HG03432 (cell line): ENCODE measurements around the gene CDH8.
"Not testable (repeated sequence)": the region's sequence is repeated elsewhere in the genome, so short reads cannot be mapped to it uniquely, and the experiment has no call there.

ENCODE experiments used
- ATAC-seq: cut with Tn5 transposase; IDR thresholded peaks from one replicate; pipeline ENCODE4 v1.9.1; 2021; ENCODE audit warnings: mild to moderate bottlenecking, moderate library complexity; ENCODE audit not compliant: unreplicated experiment

CDH8 gene

GRCh38 chr16:61871837-61872777, 164.1 kb downstream of the CDH8 start:
- ATAC-seq = no peak

GRCh38 chr16:61862221-61863155, 173.8 kb downstream of the CDH8 start:
- no peak for ATAC-seq

GRCh38 chr16:61858988-61859387, 177.2 kb downstream of the CDH8 start:
- ATAC-seq = no peak

- ATAC-seq = no peak
Measured at GRCh38 chr16:61842666-61843065, 193.6 kb downstream of the CDH8 start.

GRCh38 chr16:61836804-61837393, 199.3 kb downstream of the CDH8 start:
- ATAC-seq = no peak

- ATAC-seq = no peak
Measured at GRCh38 chr16:61834082-61834481, 202.2 kb downstream of the CDH8 start.

GRCh38 chr16:61831351-61831917, 204.8 kb downstream of the CDH8 start:
- ATAC-seq = no peak

- ATAC-seq = no peak
Measured at GRCh38 chr16:61829631-61830030, 206.6 kb downstream of the CDH8 start.

GRCh38 chr16:61823326-61823725, 212.9 kb downstream of the CDH8 start:
- no peak for ATAC-seq

GRCh38 chr16:61820820-61821219, 215.4 kb downstream of the CDH8 start:
- ATAC-seq = no peak

- ATAC-seq = no peak
Measured at GRCh38 chr16:61820398-61820797, 215.8 kb downstream of the CDH8 start.

GRCh38 chr16:61818850-61819249, 217.4 kb downstream of the CDH8 start:
- ATAC-seq = no peak

- ATAC-seq = no peak
Measured at GRCh38 chr16:61817583-61818278, 218.5 kb downstream of the CDH8 start.

GRCh38 chr16:61814726-61815347, 221.4 kb downstream of the CDH8 start:
- no peak for ATAC-seq

GRCh38 chr16:61813339-61813738, 222.9 kb downstream of the CDH8 start:
- no peak for ATAC-seq

- no peak for ATAC-seq
Measured at GRCh38 chr16:61812251-61812650, 224.0 kb downstream of the CDH8 start.

GRCh38 chr16:61807551-61807950, 228.7 kb downstream of the CDH8 start:
- ATAC-seq = no peak

GRCh38 chr16:61801217-61801616, 235.0 kb downstream of the CDH8 start:
- not testable (repeated sequence) for ATAC-seq

GRCh38 chr16:61798741-61799140, 237.5 kb downstream of the CDH8 start:
- no peak for ATAC-seq
